RWPE2 (cell line): ENCODE results near the gene LIN28A.
A peak's percentile ranks its signal among the peaks of the same experiment; 100 is the strongest.

Experiments used
- ATAC-seq: fragments of 200-7000 bp; cut with Tn5 transposase; 3 replicates; pipeline ENCODE4 v1.9.1; 2021; ENCODE audit warnings: low read depth
- DNase-seq: peaks from one replicate; pipeline ENCODE4 v3.0.0-alpha.2; 2020; ENCODE audit warnings: low spot score
- H3K27ac ChIP-seq: fragments of 450-650 bp; 2 replicates; pipeline ENCODE4 v1.5.1; 2017; ENCODE audit warnings: mild to moderate bottlenecking; ENCODE audit not compliant: poor library complexity, severe bottlenecking
- H3K27me3 ChIP-seq: fragments of 250-450 bp; sonication (Bioruptor Pico); 2 replicates; pipeline ENCODE4 v1.5.1; 2021; ENCODE audit warnings: mild to moderate bottlenecking, moderate library complexity; ENCODE audit not compliant: insufficient read depth, poor library complexity, severe bottlenecking
- H3K36me3 ChIP-seq: fragments of 250-450 bp; sonication (Bioruptor Pico); 2 replicates; pipeline ENCODE4 v1.5.1; 2020; ENCODE audit warnings: low read depth, mild to moderate bottlenecking, moderate library complexity
- H3K4me1 ChIP-seq: fragments of 250-450 bp; sonication (Bioruptor Pico); 2 replicates; pipeline ENCODE4 v1.5.1; 2021; ENCODE audit warnings: mild to moderate bottlenecking, moderate library complexity; ENCODE audit not compliant: insufficient read depth, poor library complexity, severe bottlenecking
- H3K4me3 ChIP-seq: fragments of 250-450 bp; sonication (Bioruptor Pico); 2 replicates; pipeline ENCODE4 v1.5.1; 2021; ENCODE audit warnings: mild to moderate bottlenecking, moderate library complexity; ENCODE audit not compliant: severe bottlenecking
- H3K9me3 ChIP-seq: fragments of 250-450 bp; sonication (Bioruptor Pico); 2 replicates; pipeline ENCODE4 v1.5.1; 2021; ENCODE audit warnings: mild to moderate bottlenecking, moderate library complexity; ENCODE audit not compliant: severe bottlenecking
- TF ChIP-seq, protein P1 (sequence below): fragments of 450-650 bp; IDR thresholded peaks from one replicate; pipeline ENCODE4 v1.5.1; 2017; ENCODE audit warnings: mild to moderate bottlenecking, moderate library complexity; ENCODE audit not compliant: poor library complexity, severe bottlenecking

Gene LIN28A

DNA sequence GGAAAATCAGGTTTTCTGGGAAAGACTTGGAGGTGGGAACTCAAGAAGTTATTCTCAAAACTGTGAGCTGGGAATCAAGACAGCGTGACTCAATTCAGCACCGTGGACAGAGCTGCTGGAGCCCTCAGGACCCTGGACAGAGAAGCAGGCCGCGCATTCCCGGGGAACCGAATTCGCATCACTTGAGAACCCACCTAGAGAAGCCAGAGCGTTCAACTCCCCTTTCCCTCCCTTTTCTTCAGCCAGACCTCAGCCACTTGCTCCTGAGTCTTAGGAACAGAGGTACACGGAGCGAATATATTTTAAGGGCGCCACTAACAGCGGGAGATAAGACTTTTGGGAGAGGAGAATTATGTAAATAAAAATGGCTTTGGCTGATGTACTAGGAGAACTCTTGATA lies 2.0 kb upstream of the LIN28A start:
- peaks cover 46% of the 10 kb centered on the region for H3K27me3 ChIP-seq
- ATAC-seq (peak; percentile 68), DNase-seq (no peak)
- H3K9me3 ChIP-seq, result no peaks in the 10 kb centered on the region
- H3K36me3 ChIP-seq, result no peaks in the 10 kb centered on the region
- H3K4me3 ChIP-seq, result no peak overlapping the region
- H3K4me1 ChIP-seq, result peaks cover 15% of the 10 kb centered on the region
- TF ChIP-seq, protein P1, sequence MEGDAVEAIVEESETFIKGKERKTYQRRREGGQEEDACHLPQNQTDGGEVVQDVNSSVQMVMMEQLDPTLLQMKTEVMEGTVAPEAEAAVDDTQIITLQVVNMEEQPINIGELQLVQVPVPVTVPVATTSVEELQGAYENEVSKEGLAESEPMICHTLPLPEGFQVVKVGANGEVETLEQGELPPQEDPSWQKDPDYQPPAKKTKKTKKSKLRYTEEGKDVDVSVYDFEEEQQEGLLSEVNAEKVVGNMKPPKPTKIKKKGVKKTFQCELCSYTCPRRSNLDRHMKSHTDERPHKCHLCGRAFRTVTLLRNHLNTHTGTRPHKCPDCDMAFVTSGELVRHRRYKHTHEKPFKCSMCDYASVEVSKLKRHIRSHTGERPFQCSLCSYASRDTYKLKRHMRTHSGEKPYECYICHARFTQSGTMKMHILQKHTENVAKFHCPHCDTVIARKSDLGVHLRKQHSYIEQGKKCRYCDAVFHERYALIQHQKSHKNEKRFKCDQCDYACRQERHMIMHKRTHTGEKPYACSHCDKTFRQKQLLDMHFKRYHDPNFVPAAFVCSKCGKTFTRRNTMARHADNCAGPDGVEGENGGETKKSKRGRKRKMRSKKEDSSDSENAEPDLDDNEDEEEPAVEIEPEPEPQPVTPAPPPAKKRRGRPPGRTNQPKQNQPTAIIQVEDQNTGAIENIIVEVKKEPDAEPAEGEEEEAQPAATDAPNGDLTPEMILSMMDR, result no peak
- H3K27ac ChIP-seq, result no peak overlapping the region

DNA sequence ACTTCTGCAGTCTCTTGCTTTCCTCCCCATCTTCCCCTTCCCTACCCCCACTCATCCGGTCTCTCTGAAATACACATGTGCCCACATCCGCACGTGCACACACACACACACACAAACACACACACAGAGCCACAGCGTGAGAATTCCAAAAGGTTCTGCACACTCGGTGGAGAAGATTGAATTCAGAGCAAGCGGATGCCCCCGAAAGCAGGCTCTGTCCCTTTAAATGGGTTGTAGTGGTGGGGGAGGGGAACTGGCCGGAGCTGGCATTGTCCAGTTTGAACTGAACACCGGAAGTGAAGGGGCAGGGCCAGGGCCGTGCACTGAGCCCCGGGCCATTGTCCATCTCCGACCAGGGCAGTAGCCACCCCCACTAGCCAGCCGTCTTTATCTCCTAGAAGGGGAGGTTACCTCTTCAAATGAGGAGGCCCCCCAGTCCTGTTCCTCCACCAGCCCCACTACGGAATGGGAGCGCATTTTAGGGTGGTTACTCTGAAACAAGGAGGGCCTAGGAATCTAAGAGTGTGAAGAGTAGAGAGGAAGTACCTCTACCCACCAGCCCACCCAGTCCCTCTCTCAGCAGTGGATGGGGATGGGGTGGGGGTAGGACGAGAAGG lies 1.3 kb upstream of the LIN28A start:
- ATAC-seq (no peak), DNase-seq (no peak)
- H3K9me3 ChIP-seq, result no peaks in the 10 kb centered on the region
- H3K4me1 ChIP-seq, result peaks cover 14% of the 10 kb centered on the region
- no peak overlapping the region for H3K27ac ChIP-seq
- TF ChIP-seq, protein P1, result no peak
- H3K36me3 ChIP-seq, result no peaks in the 10 kb centered on the region
- H3K4me3 ChIP-seq, result no peak overlapping the region
- H3K27me3 ChIP-seq, result peaks cover 51% of the 10 kb centered on the region

GRCh38 chr1:26411624-26412074 lies 1.0 kb downstream of the LIN28A start:
- H3K27me3 ChIP-seq, result peaks cover 59% of the 10 kb centered on the region
- no peaks in the 10 kb centered on the region for H3K36me3 ChIP-seq
- no peak overlapping the region for H3K4me3 ChIP-seq
- no peaks in the 10 kb centered on the region for H3K4me1 ChIP-seq
- no peak for ATAC-seq
- DNase-seq, result no peak
- no peak overlapping the region for H3K27ac ChIP-seq
- TF ChIP-seq, protein P1, result no peak
- no peaks in the 10 kb centered on the region for H3K9me3 ChIP-seq

GRCh38 chr1:26412180-26412840 lies 1.7 kb downstream of the LIN28A start:
- H3K36me3 ChIP-seq, result no peaks in the 10 kb centered on the region
- H3K4me3 ChIP-seq, result no peak overlapping the region
- TF ChIP-seq, protein P1, result no peak
- H3K27me3 ChIP-seq, result peaks cover 59% of the 10 kb centered on the region
- no peak overlapping the region for H3K27ac ChIP-seq
- ATAC-seq, result no peak
- no peaks in the 10 kb centered on the region for H3K4me1 ChIP-seq
- DNase-seq, result no peak
- no peaks in the 10 kb centered on the region for H3K9me3 ChIP-seq

GRCh38 chr1:26413031-26413430 lies 2.4 kb downstream of the LIN28A start:
- no peaks in the 10 kb centered on the region for H3K4me1 ChIP-seq
- H3K27me3 ChIP-seq, result peaks cover 59% of the 10 kb centered on the region
- no peaks in the 10 kb centered on the region for H3K36me3 ChIP-seq
- no peak for DNase-seq
- no peaks in the 10 kb centered on the region for H3K9me3 ChIP-seq
- no peak overlapping the region for H3K4me3 ChIP-seq
- ATAC-seq, result no peak
- no peak overlapping the region for H3K27ac ChIP-seq
- TF ChIP-seq, protein P1, result no peak
